GM18499 (cell line): ENCODE results near the gene L3MBTL4.

ENCODE experiments used
- ATAC-seq: cut with Tn5 transposase; IDR thresholded peaks from one replicate; pipeline ENCODE4 v1.9.1; 2021; ENCODE audit warnings: moderate number of reproducible peaks; ENCODE audit not compliant: insufficient read depth, unreplicated experiment

Gene L3MBTL4

GRCh38 chr18:6010921-6011320 is 403.8 kb downstream of the L3MBTL4 start:
- no peak for ATAC-seq

- no peak for ATAC-seq
Measured at GRCh38 chr18:6010284-6010683, 404.4 kb downstream of the L3MBTL4 start.

GRCh38 chr18:6009756-6010155 is 405.0 kb downstream of the L3MBTL4 start:
- ATAC-seq: no peak

- ATAC-seq: peak; percentile 94
Measured at GRCh38 chr18:6004683-6005082, 410.0 kb downstream of the L3MBTL4 start.

- ATAC-seq: peak; percentile 46
Measured at GRCh38 chr18:6004119-6004518, 410.6 kb downstream of the L3MBTL4 start.

GRCh38 chr18:6001867-6002266 is 412.8 kb downstream of the L3MBTL4 start:
- no peak for ATAC-seq

GRCh38 chr18:5998907-5999306 is 415.8 kb downstream of the L3MBTL4 start:
- peak; percentile 98 for ATAC-seq

GRCh38 chr18:5998166-5998881 is 416.4 kb downstream of the L3MBTL4 start:
- peak; percentile 12 for ATAC-seq

- no peak for ATAC-seq
Measured at GRCh38 chr18:5997361-5997760, 417.4 kb downstream of the L3MBTL4 start.

- no peak for ATAC-seq
Measured at GRCh38 chr18:5995626-5996025, 419.1 kb downstream of the L3MBTL4 start.

GRCh38 chr18:5993938-5994337 is 420.8 kb downstream of the L3MBTL4 start:
- ATAC-seq: no peak

- no peak for ATAC-seq
Measured at GRCh38 chr18:5992381-5992780, 422.3 kb downstream of the L3MBTL4 start.

GRCh38 chr18:5987249-5987648 is 427.5 kb downstream of the L3MBTL4 start:
- no peak for ATAC-seq

- ATAC-seq: no peak
Measured at GRCh38 chr18:5986257-5986931, 428.3 kb downstream of the L3MBTL4 start.

GRCh38 chr18:5984245-5984644 is 430.5 kb downstream of the L3MBTL4 start:
- no peak for ATAC-seq

- ATAC-seq: no peak
Measured at GRCh38 chr18:5983488-5983887, 431.2 kb downstream of the L3MBTL4 start.

GRCh38 chr18:5982332-5982731 is 432.4 kb downstream of the L3MBTL4 start:
- peak; percentile 52 for ATAC-seq

- no peak for ATAC-seq
Measured at GRCh38 chr18:5980721-5981120, 434.0 kb downstream of the L3MBTL4 start.

- ATAC-seq: peak; percentile 34
Measured at GRCh38 chr18:5979971-5980457, 434.7 kb downstream of the L3MBTL4 start.

- no peak for ATAC-seq
Measured at GRCh38 chr18:5979176-5979888, 435.4 kb downstream of the L3MBTL4 start.

GRCh38 chr18:5977022-5977421 is 437.7 kb downstream of the L3MBTL4 start:
- ATAC-seq: no peak
